A549 treated with CORT108297 at 1 μM for 4 hours (cell line): ENCODE results near the gene DNAJC28. TPM values are rescaled to one million over a fixed set of nuclear protein-coding genes. Genes with fewer than 3 reads are reported as not detected.

Source experiments
- total RNA-seq: library from RNA; stranded (reverse); fragments of 200-300 nt; extraction: Qiagen RNA extraction; gene quantifications from 5 replicates; pipeline ENCODE4 v1.2.3, GENCODE V29; 2022

Gene DNAJC28, protein sequence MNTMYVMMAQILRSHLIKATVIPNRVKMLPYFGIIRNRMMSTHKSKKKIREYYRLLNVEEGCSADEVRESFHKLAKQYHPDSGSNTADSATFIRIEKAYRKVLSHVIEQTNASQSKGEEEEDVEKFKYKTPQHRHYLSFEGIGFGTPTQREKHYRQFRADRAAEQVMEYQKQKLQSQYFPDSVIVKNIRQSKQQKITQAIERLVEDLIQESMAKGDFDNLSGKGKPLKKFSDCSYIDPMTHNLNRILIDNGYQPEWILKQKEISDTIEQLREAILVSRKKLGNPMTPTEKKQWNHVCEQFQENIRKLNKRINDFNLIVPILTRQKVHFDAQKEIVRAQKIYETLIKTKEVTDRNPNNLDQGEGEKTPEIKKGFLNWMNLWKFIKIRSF
- 0.10 to 0.63 TPM (median 0.34 TPM) in 5 replicates for total RNA-seq

DNA sequence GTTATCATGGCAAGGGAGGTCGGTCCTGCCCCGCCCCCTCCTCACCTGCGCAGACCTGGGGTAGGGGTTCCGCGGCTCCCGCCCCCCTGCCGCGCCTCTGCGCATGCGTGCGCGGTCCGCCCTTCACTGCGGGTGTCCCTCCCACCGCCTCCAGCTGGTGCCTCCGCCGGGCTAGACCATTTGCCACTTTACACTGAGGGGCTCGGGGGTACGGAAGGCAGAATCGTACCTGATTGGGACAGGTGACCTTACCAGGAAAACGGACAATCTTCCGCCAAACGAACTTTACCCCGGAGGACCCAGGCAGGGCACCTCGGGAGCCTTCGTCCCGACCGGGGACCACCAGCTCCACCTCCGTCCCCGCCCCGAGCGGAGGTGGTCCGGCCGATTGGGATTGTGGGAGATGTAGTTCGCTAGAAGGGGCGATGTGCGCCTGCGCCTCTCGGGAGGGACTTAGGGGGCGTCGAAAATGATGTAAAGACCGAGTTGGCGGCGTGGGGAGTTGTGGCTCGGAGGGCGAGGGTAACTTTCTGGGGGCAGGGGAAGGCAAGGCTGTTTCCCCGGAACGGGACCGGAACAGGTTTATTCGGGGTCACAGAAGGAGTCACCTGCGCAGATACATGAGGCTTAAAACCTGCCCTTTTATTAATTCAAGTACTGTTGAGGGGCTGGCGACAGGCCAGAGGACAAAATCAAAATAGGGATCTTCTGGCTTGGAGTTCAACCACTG is at the start of gene DNAJC28:
Gene DNAJC28 (minus strand): TSS at position 344 of the 730 bp plus-strand sequence. CDS start 2,323 bp downstream, outside the sequence.

DNA sequence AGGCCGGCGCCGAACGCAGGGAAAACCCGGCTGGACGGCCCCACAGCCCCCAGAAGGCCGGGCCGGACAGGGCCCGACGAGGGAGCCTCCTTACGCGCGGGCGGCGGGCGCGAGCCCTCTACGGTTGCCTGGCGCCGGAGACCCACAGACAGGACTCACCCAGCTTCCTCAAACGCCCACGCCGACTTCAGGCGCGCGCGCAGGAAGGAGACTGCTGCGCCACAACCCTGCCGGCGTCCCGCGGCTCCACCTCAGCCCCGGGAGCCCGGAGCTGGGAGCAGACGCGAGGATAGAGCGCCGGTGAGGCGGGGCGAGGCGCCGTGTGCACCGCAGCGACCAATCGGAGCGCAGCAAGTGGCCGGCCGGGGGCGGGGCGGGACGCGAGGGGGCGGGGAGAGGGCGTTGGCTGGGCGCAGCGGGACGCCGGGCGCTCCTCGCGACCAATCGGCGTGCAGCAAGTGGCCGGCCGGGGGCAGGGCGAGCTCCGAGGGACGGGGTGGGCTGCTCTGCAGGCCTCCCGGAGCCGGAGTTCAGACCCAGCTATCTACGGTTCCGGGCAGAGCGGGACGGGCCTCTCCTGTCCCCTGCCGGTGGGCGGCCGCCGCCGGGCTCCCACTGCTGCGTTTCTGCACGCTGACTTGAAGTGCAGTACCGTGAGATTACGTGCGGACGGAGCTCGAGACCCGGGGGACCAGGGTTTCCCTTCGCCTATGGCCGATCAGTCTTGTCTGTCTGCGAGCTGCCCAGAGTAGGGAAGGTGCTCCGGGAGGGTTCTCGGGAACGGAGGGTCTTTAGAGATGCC is 11.6 kb downstream of the DNAJC28 start, which contains the start of gene TMEM50B:
Gene TMEM50B (minus strand): TSS at position 296 of the 802 bp plus-strand sequence. CDS start 11,089 bp downstream, outside the sequence.

Other genes starting within 250 kb of the DNAJC28 start
- 17.9 to 20.5 TPM (median 18.4 TPM) in 5 replicates for gene IL10RB, start 225.3 kb downstream of the DNAJC28 start, total RNA-seq
- gene IFNAR1, start 166.7 kb downstream of the DNAJC28 start, total RNA-seq: 13.5 to 20.1 TPM (median 18.4 TPM) in 5 replicates
- 49.1 to 55.8 TPM (median 55.0 TPM) in 5 replicates for gene IFNGR2, start 88.3 kb downstream of the DNAJC28 start, total RNA-seq
- gene TMEM50B, start 11.7 kb downstream of the DNAJC28 start, total RNA-seq: 10.1 to 10.9 TPM (median 10.8 TPM) in 5 replicates
- gene GART, start 50.4 kb upstream of the DNAJC28 start, total RNA-seq: 61.1 to 69.9 TPM (median 64.2 TPM) in 5 replicates
- gene SON, start 51.3 kb upstream of the DNAJC28 start, total RNA-seq: 74.6 to 97.9 TPM (median 84.7 TPM) in 5 replicates
- 14.6 to 18.3 TPM (median 17.0 TPM) in 5 replicates for gene DONSON, start 97.0 kb upstream of the DNAJC28 start, total RNA-seq
- gene CRYZL1, start 150.0 kb upstream of the DNAJC28 start, total RNA-seq: 12.8 to 14.9 TPM (median 14.4 TPM) in 5 replicates
- gene ITSN1, start 150.8 kb upstream of the DNAJC28 start, total RNA-seq: 14.8 to 18.1 TPM (median 17.5 TPM) in 5 replicates